Mesendoderm (in vitro differentiated cells): ENCODE results near the gene LUC7L.
"Not testable (repeated sequence)": the region's sequence is repeated elsewhere in the genome, so short reads cannot be mapped to it uniquely, and the experiment has no call there.

Experiments
- DNase-seq: peaks from one replicate; pipeline ENCODE4 v3.0.0; 2013
- H2AK5ac ChIP-seq: 2 replicates; pipeline ENCODE4 v1.6.1; 2013; ENCODE audit warnings: low read length, inconsistent platforms
- H2BK120ac ChIP-seq: 2 replicates; pipeline ENCODE4 v1.6.1; 2013; ENCODE audit warnings: low read depth, mild to moderate bottlenecking, low read length, moderate library complexity, mixed read lengths
- H2BK15ac ChIP-seq: replicated peaks from 2 replicates; pipeline ENCODE4 v1.6.1; 2013; ENCODE audit warnings: low read depth, mild to moderate bottlenecking, moderate library complexity
- H2BK5ac ChIP-seq: 2 replicates; pipeline ENCODE4 v1.6.1; 2013; ENCODE audit warnings: low read length, inconsistent platforms
- H3K18ac ChIP-seq: 2 replicates; pipeline ENCODE4 v1.6.1; 2013; ENCODE audit warnings: mild to moderate bottlenecking, low read length, mixed read lengths
- H3K23ac ChIP-seq: one replicate; pipeline ENCODE4 v1.6.1; 2013; ENCODE audit warnings: low read length
- H3K27ac ChIP-seq: 2 replicates; pipeline ENCODE4 v1.5.1; 2013; ENCODE audit warnings: low read depth, mild to moderate bottlenecking, inconsistent platforms, low read length, moderate library complexity
- H3K27me3 ChIP-seq: 2 replicates; pipeline ENCODE4 v1.6.1; 2013; ENCODE audit warnings: low read length, control low read depth, mild to moderate bottlenecking, inconsistent platforms; ENCODE audit not compliant: insufficient read depth, poor library complexity
- H3K36me3 ChIP-seq: 2 replicates; pipeline ENCODE4 v1.6.1; 2013; ENCODE audit warnings: low read length, inconsistent platforms; ENCODE audit not compliant: control insufficient read depth, insufficient read depth
- H3K4ac ChIP-seq: one replicate; pipeline ENCODE4 v1.6.1; 2013; ENCODE audit warnings: low read depth, mild to moderate bottlenecking, low read length, moderate library complexity
- H3K4me1 ChIP-seq: 2 replicates; pipeline ENCODE4 v1.6.1; 2013; ENCODE audit warnings: low read depth, low read length, inconsistent platforms; ENCODE audit not compliant: control insufficient read depth
- H3K4me2 ChIP-seq: 2 replicates; pipeline ENCODE4 v1.6.1; 2013; ENCODE audit warnings: low read length
- H3K4me3 ChIP-seq: 2 replicates; pipeline ENCODE4 v1.5.1; 2013; ENCODE audit warnings: mild to moderate bottlenecking, low read length
- H3K56ac ChIP-seq: one replicate; pipeline ENCODE4 v1.6.1; 2013; ENCODE audit warnings: low read length
- H3K79me1 ChIP-seq: 2 replicates; pipeline ENCODE4 v1.6.1; 2013; ENCODE audit warnings: low read length, inconsistent platforms
- H3K79me2 ChIP-seq: 2 replicates; pipeline ENCODE4 v1.6.1; 2013; ENCODE audit warnings: mild to moderate bottlenecking, low read length; ENCODE audit not compliant: control insufficient read depth, insufficient read depth
- H3K9ac ChIP-seq: 2 replicates; pipeline ENCODE4 v1.6.1; 2013; ENCODE audit warnings: low read length, inconsistent platforms
- H4K5ac ChIP-seq: one replicate; pipeline ENCODE4 v1.6.1; 2013; ENCODE audit warnings: low read length
- H4K8ac ChIP-seq: one replicate; pipeline ENCODE4 v1.6.1; 2013; ENCODE audit warnings: low read depth, mild to moderate bottlenecking, control low read depth, low read length, moderate library complexity
- WGBS: extraction: QIAGEN DNeasy Blood & Tissue Kit; methylation state at CpG from one replicate; pipeline ENCODE4 v1.1.7; 2013; ENCODE audit warnings: low lambda C conversion rate, missing lambda C conversion rate; ENCODE audit not compliant: insufficient coverage; ENCODE audit errors: extremely low coverage; 5-methylcytosine and 5-hydroxymethylcytosine counted together

The LUC7L gene

DNA sequence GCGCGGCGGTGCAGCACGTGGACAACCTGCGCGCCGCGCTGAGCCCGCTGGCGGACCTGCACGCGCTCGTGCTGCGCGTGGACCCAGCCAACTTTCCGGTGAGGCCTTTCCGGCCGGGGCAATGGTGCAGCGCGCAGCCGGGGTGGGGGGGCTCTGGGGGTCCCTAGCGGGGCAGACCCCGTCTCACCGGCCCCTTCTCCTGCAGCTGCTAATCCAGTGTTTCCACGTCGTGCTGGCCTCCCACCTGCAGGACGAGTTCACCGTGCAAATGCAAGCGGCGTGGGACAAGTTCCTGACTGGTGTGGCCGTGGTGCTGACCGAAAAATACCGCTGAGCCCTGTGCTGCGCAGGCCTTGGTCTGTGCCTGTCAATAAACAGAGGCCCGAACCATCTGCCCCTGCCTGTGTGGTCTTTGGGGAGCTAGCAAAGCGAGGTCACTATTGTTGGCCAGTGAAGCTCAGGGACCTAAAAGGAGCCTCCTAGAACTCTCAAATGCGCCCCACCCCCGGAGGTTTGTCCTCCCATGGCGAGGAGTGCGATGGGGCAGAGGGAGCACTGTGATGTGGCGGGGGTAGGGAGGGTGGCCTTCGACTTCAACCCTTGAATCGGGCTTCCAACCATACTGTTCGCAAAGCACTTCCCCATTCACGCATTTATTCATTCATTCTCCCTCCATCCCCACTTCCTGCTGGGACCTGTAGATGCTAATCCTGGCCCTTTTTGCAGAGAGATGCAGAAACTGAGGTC is 62.7 kb downstream of the LUC7L start:
- DNase-seq: no peak
- no peak overlapping the region for H2BK15ac ChIP-seq
- no peak overlapping the region for H3K4ac ChIP-seq
- H3K18ac ChIP-seq: no peak overlapping the region
- no peak overlapping the region for H2BK120ac ChIP-seq
- no peak overlapping the region for H3K23ac ChIP-seq
- no peak overlapping the region for H4K5ac ChIP-seq
- H3K4me2 ChIP-seq: no peak overlapping the region
- no peak overlapping the region for H3K4me3 ChIP-seq
- no peak overlapping the region for H3K56ac ChIP-seq
- H3K36me3 ChIP-seq: no peaks in the 10 kb centered on the region
- no peak overlapping the region for H3K27ac ChIP-seq
- H4K8ac ChIP-seq: no peak overlapping the region
- H2BK5ac ChIP-seq: no peak overlapping the region
- H3K79me2 ChIP-seq: no peaks in the 10 kb centered on the region
- H2AK5ac ChIP-seq: no peak overlapping the region
- H3K9ac ChIP-seq: no peak overlapping the region
- no CpG with 5 or more reads among the region's 45 CpGs for WGBS
- H3K27me3 ChIP-seq: peaks cover 36% of the 10 kb centered on the region
- H3K79me1 ChIP-seq: no peaks in the 10 kb centered on the region
- no peaks in the 10 kb centered on the region for H3K4me1 ChIP-seq

DNA sequence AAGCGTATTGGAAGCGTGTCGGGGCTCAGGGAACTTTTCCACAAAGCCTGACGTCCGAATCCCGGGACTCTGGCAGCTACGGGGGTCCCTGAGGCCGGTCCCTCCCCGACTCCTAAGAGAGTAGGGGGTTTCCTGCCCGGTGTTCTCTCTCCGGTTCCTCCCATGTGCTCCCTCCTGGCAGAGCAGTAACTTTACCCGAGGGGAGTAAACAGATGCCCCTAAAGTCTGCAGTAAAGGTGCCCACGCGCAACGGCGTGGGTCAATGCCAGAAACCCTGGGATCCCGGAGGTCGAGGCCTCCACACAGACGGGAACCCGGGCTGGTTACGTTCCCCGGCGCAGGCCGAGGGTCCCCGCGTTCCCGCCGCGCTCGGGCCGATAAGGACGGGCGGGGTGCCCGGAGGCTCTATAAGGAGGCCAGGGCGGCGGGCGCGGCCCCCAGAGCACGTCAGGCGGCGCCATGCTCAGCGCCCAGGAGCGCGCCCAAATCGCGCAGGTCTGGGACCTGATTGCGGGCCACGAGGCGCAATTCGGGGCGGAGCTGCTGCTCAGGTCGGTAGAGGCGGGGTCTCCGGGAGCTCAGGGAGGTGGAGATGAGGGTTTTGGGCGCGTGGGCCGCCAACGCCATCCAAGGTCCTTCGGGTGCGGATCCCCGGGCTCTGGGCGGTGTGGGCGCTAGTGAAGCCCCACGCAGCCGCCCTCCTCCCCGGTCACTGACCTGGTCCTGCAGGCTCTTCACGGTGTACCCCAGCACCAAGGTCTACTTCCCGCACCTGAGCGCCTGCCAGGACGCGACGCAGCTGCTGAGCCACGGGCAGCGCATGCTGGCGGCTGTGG is 63.5 kb downstream of the LUC7L start, which contains the start of gene HBM:
TSS of gene HBM (plus strand) at position 440 of the 836 bp plus-strand sequence. CDS start at position 460, 20 bp downstream.
- no peak within 1 kb of the TSS for H3K4me3 ChIP-seq
- no CpG with 5 or more reads among the region's 75 CpGs for WGBS

DNA sequence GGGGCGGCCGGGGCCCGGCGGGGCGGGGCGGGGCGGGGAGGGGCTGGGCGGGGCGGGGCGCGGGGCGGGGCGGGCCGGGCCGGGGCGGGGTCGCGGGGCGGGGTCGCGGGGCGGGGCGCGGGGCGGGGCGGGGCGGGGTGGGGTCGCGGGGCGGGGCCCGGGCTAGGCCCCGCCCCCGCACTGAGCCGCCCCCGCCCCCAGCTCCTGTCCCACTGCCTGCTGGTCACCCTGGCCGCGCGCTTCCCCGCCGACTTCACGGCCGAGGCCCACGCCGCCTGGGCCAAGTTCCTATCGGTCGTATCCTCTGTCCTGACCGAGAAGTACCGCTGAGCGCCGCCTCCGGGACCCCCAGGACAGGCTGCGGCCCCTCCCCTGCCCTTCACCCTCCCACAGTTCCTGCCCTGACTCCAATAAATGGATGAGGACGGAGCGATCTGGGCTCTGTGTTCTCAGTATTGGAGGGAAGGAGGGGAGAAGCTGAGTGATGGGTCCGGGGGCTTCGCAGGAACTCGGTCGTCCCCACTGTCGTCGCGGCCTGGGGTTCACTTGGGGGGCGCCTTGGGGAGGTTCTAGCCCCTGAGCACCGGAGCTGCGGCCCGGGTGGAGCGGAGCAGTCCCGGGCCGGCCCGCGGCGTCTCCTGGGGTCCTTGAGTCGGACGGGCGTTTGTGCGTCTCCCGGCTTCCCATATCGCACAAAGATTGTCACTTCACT is 64.3 kb downstream of the LUC7L start:
- Histone ChIP-seq H3K23ac (no peak overlapping the region), H3K18ac (no peak overlapping the region), H3K79me2 (no peaks in the 10 kb centered on the region), H2BK120ac (no peak overlapping the region), H3K79me1 (no peaks in the 10 kb centered on the region), H4K8ac (no peak overlapping the region), H3K56ac (no peak overlapping the region), H3K36me3 (no peaks in the 10 kb centered on the region), H2BK5ac (no peak overlapping the region), H3K4me3 (no peak overlapping the region), H3K4me2 (peak overlapping the region; percentile 14), H3K9ac (no peak overlapping the region), H2BK15ac (no peak overlapping the region), H3K27ac (no peak overlapping the region), H3K27me3 (peaks cover 31% of the 10 kb centered on the region), H2AK5ac (no peak overlapping the region), H3K4ac (no peak overlapping the region), H4K5ac (no peak overlapping the region), H3K4me1 (no peaks in the 10 kb centered on the region)
- peak; percentile 44 for DNase-seq
- WGBS: no CpG with 5 or more reads among the region's 77 CpGs

More for the DNA sequence above, 63.5 kb downstream of the LUC7L start, which contains the start of gene HBM:
- H4K5ac ChIP-seq: no peak within 1 kb of the TSS
- no peak within 1 kb of the TSS for H3K4ac ChIP-seq
- peak within 1 kb of the TSS; percentile 14 for H3K4me2 ChIP-seq
- H3K27ac ChIP-seq: no peak within 1 kb of the TSS
- H3K36me3 ChIP-seq: no peaks in the 10 kb centered on the region
- no peak within 1 kb of the TSS for H3K23ac ChIP-seq
- no peaks in the 10 kb centered on the region for H3K79me1 ChIP-seq
- no peak for DNase-seq
- no peak within 1 kb of the TSS for H2BK15ac ChIP-seq
- peak within 1 kb of the TSS; percentile 52 for H3K56ac ChIP-seq
- H3K79me2 ChIP-seq: no peaks in the 10 kb centered on the region
- H2AK5ac ChIP-seq: no peak within 1 kb of the TSS
- H2BK5ac ChIP-seq: no peak within 1 kb of the TSS
- H3K27me3 ChIP-seq: peaks cover 32% of the 10 kb centered on the region
- H3K9ac ChIP-seq: no peak within 1 kb of the TSS
- no peaks in the 10 kb centered on the region for H3K4me1 ChIP-seq
- H4K8ac ChIP-seq: no peak within 1 kb of the TSS
- no peak within 1 kb of the TSS for H2BK120ac ChIP-seq
- no peak within 1 kb of the TSS for H3K18ac ChIP-seq

GRCh38 chr16:164134-164823 is 65.0 kb downstream of the LUC7L start:
- not testable (repeated sequence) for H2BK5ac ChIP-seq, H3K27ac ChIP-seq, H3K79me1 ChIP-seq, DNase-seq, H3K4me1 ChIP-seq, H3K4me2 ChIP-seq, H3K56ac ChIP-seq, H2BK15ac ChIP-seq, H3K23ac ChIP-seq, H3K9ac ChIP-seq, H3K18ac ChIP-seq, H2BK120ac ChIP-seq, H3K4me3 ChIP-seq, H3K4ac ChIP-seq, H2AK5ac ChIP-seq, H3K36me3 ChIP-seq, H4K5ac ChIP-seq, H3K79me2 ChIP-seq, H4K8ac ChIP-seq
- no CpG with 5 or more reads among the region's 80 CpGs for WGBS
- peaks cover 31% of the 10 kb centered on the region for H3K27me3 ChIP-seq

DNA sequence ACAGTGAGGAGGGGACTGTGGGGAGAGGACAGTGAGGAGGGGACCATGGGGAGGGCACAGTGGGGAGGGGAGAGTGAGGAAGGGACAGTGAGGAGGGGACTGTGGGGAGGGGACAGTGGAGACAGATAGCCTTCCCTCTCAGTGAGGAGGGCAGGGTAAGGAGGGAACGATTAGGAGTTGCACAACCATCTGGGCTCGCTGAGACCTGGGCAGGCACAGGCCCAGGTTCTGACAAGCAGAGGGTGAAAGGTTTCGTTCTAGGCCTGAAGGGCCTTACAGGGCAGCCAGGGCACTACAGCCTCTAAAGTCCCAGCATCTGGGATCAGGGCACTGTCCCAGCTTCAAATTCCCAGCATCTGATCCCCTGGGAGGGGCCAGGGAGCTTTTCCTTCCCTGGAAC is 65.6 kb downstream of the LUC7L start:
- H3K4me3 ChIP-seq, H3K4me1 ChIP-seq, H3K79me2 ChIP-seq, H2BK120ac ChIP-seq, H3K9ac ChIP-seq, H3K4me2 ChIP-seq, H3K18ac ChIP-seq, H4K8ac ChIP-seq, H2BK15ac ChIP-seq, H2BK5ac ChIP-seq, H3K36me3 ChIP-seq, H3K27ac ChIP-seq, H4K5ac ChIP-seq, H3K79me1 ChIP-seq, H2AK5ac ChIP-seq, DNase-seq, H3K23ac ChIP-seq, H3K4ac ChIP-seq, H3K56ac ChIP-seq: not testable (repeated sequence)
- WGBS: no CpG with 5 or more reads among the region's 3 CpGs
- H3K27me3 ChIP-seq: peaks cover 31% of the 10 kb centered on the region
